Effector memory CD8-positive, alpha-beta T cell (primary cell): ENCODE measurements around the gene C5.
A peak's percentile ranks its signal among the peaks of the same experiment; 100 is the strongest.
"Not testable (repeated sequence)": the region's sequence is repeated elsewhere in the genome, so short reads cannot be mapped to it uniquely, and the experiment has no call there.

ENCODE experiments used
- ATAC-seq: fragments of 150-1000 bp; cut with Tn5 transposase; replicated peaks from 2 replicates; pipeline ENCODE4 v1.10.0; 2021; ENCODE audit warnings: mild to moderate bottlenecking, moderate library complexity
- DNase-seq, 3 experiments: peaks; one replicate each; pipeline ENCODE4 v3.0.0; 2021
- H3K27ac Mint-ChIP-seq, 2 donors: one replicate each; pipeline ENCODE4 v1.8.0; 2022; ENCODE audit warnings: mild to moderate bottlenecking in 2 of 2, mixed read lengths in 2 of 2, moderate library complexity in 2 of 2
- H3K27me3 Mint-ChIP-seq, 2 donors: one replicate each; pipeline ENCODE4 v1.8.0; 2022; ENCODE audit warnings: mixed read lengths in 2 of 2
- H3K36me3 Mint-ChIP-seq: one replicate; pipeline ENCODE4 v1.8.0; 2022; ENCODE audit warnings: mild to moderate bottlenecking, moderate library complexity, mixed read lengths; ENCODE audit not compliant: insufficient read depth
- H3K4me1 Mint-ChIP-seq, 2 donors: one replicate each; pipeline ENCODE4 v1.8.0; 2022; ENCODE audit warnings: low read depth in 2 of 2, mixed read lengths in 2 of 2
- H3K4me3 Mint-ChIP-seq, 2 donors: one replicate each; pipeline ENCODE4 v1.8.0; 2022; ENCODE audit warnings: mild to moderate bottlenecking in 2 of 2, mixed read lengths in 2 of 2, moderate library complexity in 2 of 2
- H3K9me3 Mint-ChIP-seq, 2 donors: one replicate each; pipeline ENCODE4 v1.8.0; 2022; ENCODE audit warnings: mixed read lengths in 2 of 2
- total RNA-seq, 9 experiments: gene quantifications; one replicate each; lab custom pipeline; 2026; lab: John Stamatoyannopoulos, UW

Gene C5
- total RNA-seq, result 0 to 8.0 (median 1.4) reads per million in 9 experiments

- Mint-ChIP-seq H3K9me3 (no peaks in the 10 kb centered on the region), H3K4me3 (no peak within 1 kb of the TSS), H3K27ac (no peak within 1 kb of the TSS), H3K4me1 (no peaks in the 10 kb centered on the region), H3K27me3 (no peaks in the 10 kb centered on the region), H3K36me3 (no peaks in the 10 kb centered on the region)
- ATAC-seq (no peak), DNase-seq (no peak)
Observed at GRCh38 chr9:121050128-121050988, at the start of gene C5. C5 (minus strand) TSS chr9:121050275; CDS start chr9:121050246, 29 bp downstream.

GRCh38 chr9:121098567-121099198, 48.6 kb upstream of the C5 start:
- Mint-ChIP-seq H3K4me1 (peaks cover under 1 to 2% of the 10 kb centered on the region in 2 donors), H3K9me3 (peaks cover 8 to 10% of the 10 kb centered on the region in 2 donors), H3K4me3 (no peak overlapping the region), H3K27ac (no peak overlapping the region), H3K36me3 (peaks cover 17% of the 10 kb centered on the region), H3K27me3 (no peaks in the 10 kb centered on the region)
- DNase-seq (no peak), ATAC-seq (no peak)

- Mint-ChIP-seq H3K4me1 (peaks cover 4 to 9% of the 10 kb centered on the region in 2 donors), H3K36me3 (peaks cover 43% of the 10 kb centered on the region), H3K4me3 (no peak overlapping the region), H3K27me3 (no peaks in the 10 kb centered on the region), H3K9me3 (no peaks in the 10 kb centered on the region), H3K27ac (no peak overlapping the region)
- ATAC-seq (no peak), DNase-seq (no peak)
Observed at GRCh38 chr9:121095057-121095456, 45.0 kb upstream of the C5 start.

- not testable (repeated sequence) for DNase-seq, H3K9me3 Mint-ChIP-seq, H3K27me3 Mint-ChIP-seq, ATAC-seq, H3K4me3 Mint-ChIP-seq
- peak overlapping the region in 1 of 2 donors; percentile 26 for H3K27ac Mint-ChIP-seq
- H3K4me1 Mint-ChIP-seq, result peaks cover 9 to 20% of the 10 kb centered on the region in 2 donors
- H3K36me3 Mint-ChIP-seq, result peaks cover 38% of the 10 kb centered on the region
Observed at GRCh38 chr9:121090743-121091142, 40.7 kb upstream of the C5 start.

- Mint-ChIP-seq H3K36me3 (peaks cover 41% of the 10 kb centered on the region), H3K9me3 (no peaks in the 10 kb centered on the region), H3K27me3 (no peaks in the 10 kb centered on the region), H3K4me3 (no peak overlapping the region), H3K27ac (peak overlapping the region; percentile 21 to 86), H3K4me1 (peaks cover 7 to 19% of the 10 kb centered on the region in 2 donors)
- DNase-seq, result no peak
- no peak for ATAC-seq
Observed at GRCh38 chr9:121088576-121088975, 38.5 kb upstream of the C5 start.

- Mint-ChIP-seq H3K36me3 (peaks cover 27% of the 10 kb centered on the region), H3K27ac (no peak overlapping the region), H3K9me3 (no peaks in the 10 kb centered on the region), H3K27me3 (no peaks in the 10 kb centered on the region), H3K4me1 (peaks cover 6 to 12% of the 10 kb centered on the region in 2 donors), H3K4me3 (no peak overlapping the region)
- DNase-seq (no peak), ATAC-seq (no peak)
Observed at GRCh38 chr9:121085661-121086060, 35.6 kb upstream of the C5 start.

GRCh38 chr9:121082075-121082474, 32.0 kb upstream of the C5 start:
- H3K4me1 Mint-ChIP-seq, result peaks cover 4 to 21% of the 10 kb centered on the region in 2 donors
- no peak overlapping the region for H3K4me3 Mint-ChIP-seq
- H3K27ac Mint-ChIP-seq, result no peak overlapping the region
- no peaks in the 10 kb centered on the region for H3K27me3 Mint-ChIP-seq
- H3K36me3 Mint-ChIP-seq, result peaks cover 22% of the 10 kb centered on the region
- no peaks in the 10 kb centered on the region for H3K9me3 Mint-ChIP-seq
- no peak for ATAC-seq
- no peak for DNase-seq

- H3K4me3 Mint-ChIP-seq, result peak overlapping the region; percentile 93 to 96
- H3K9me3 Mint-ChIP-seq, result no peaks in the 10 kb centered on the region
- peak overlapping the region; percentile 97 for H3K27ac Mint-ChIP-seq
- H3K36me3 Mint-ChIP-seq, result peaks cover 15% of the 10 kb centered on the region
- peak; percentile 9 to 20 (median 11) for DNase-seq
- ATAC-seq, result peak; percentile 24
- peaks cover 39 to 46% of the 10 kb centered on the region in 2 donors for H3K4me1 Mint-ChIP-seq
- no peaks in the 10 kb centered on the region for H3K27me3 Mint-ChIP-seq
Observed at GRCh38 chr9:121075251-121076036, 25.4 kb upstream of the C5 start.

GRCh38 chr9:121074370-121075250, 24.5 kb upstream of the C5 start, which contains the start of gene CNTRL:
CNTRL (plus strand) TSS chr9:121074955; CDS start chr9:121088327, 13,372 bp downstream.
- no peaks in the 10 kb centered on the region for H3K9me3 Mint-ChIP-seq
- H3K4me3 Mint-ChIP-seq, result peak within 1 kb of the TSS; percentile 93 to 96
- H3K4me1 Mint-ChIP-seq, result peaks cover 39 to 46% of the 10 kb centered on the region in 2 donors
- DNase-seq, result peak; percentile 74 to 80 (median 76)
- H3K36me3 Mint-ChIP-seq, result peaks cover 11% of the 10 kb centered on the region
- H3K27ac Mint-ChIP-seq, result peak within 1 kb of the TSS; percentile 97
- ATAC-seq, result peak; percentile 83
- H3K27me3 Mint-ChIP-seq, result no peaks in the 10 kb centered on the region

- H3K36me3 Mint-ChIP-seq, result peaks cover 11% of the 10 kb centered on the region
- H3K27ac Mint-ChIP-seq, result peak overlapping the region; percentile 97
- DNase-seq (no peak), ATAC-seq (no peak)
- no peaks in the 10 kb centered on the region for H3K9me3 Mint-ChIP-seq
- H3K27me3 Mint-ChIP-seq, result no peaks in the 10 kb centered on the region
- H3K4me1 Mint-ChIP-seq, result peaks cover 39% of the 10 kb centered on the region in 2 donors
- peak overlapping the region; percentile 93 to 96 for H3K4me3 Mint-ChIP-seq
Observed at GRCh38 chr9:121073038-121073437, 23.0 kb upstream of the C5 start.

GRCh38 chr9:121071756-121072421, 21.8 kb upstream of the C5 start:
- H3K4me3 Mint-ChIP-seq, result peak overlapping the region; percentile 93 to 96
- peak overlapping the region; percentile 87 to 97 for H3K27ac Mint-ChIP-seq
- peaks cover 11% of the 10 kb centered on the region for H3K36me3 Mint-ChIP-seq
- DNase-seq (peak; percentile 23 to 36 (median 32)), ATAC-seq (peak; percentile 15)
- H3K4me1 Mint-ChIP-seq, result peaks cover 34 to 37% of the 10 kb centered on the region in 2 donors
- no peaks in the 10 kb centered on the region for H3K27me3 Mint-ChIP-seq
- no peaks in the 10 kb centered on the region for H3K9me3 Mint-ChIP-seq

- H3K9me3 Mint-ChIP-seq, result no peaks in the 10 kb centered on the region
- H3K4me3 Mint-ChIP-seq, result peak overlapping the region; percentile 93 to 96
- ATAC-seq (no peak), DNase-seq (no peak)
- H3K27ac Mint-ChIP-seq, result peak overlapping the region; percentile 87 to 97
- H3K36me3 Mint-ChIP-seq, result peaks cover 11% of the 10 kb centered on the region
- no peaks in the 10 kb centered on the region for H3K27me3 Mint-ChIP-seq
- peaks cover 29 to 32% of the 10 kb centered on the region in 2 donors for H3K4me1 Mint-ChIP-seq
Observed at GRCh38 chr9:121071370-121071755, 21.3 kb upstream of the C5 start.
